A549 (cell line): Measurements from ENCODE around the gene SASS6. TPM values are rescaled to one million over a fixed set of nuclear protein-coding genes. Genes with fewer than 3 reads are reported as not detected.

Experiments used
- ATAC-seq, 2 experiments: fragments of 200-7000 bp in 1 of 2; fragments of >200 bp in 1 of 2; cut with Nextera tagmentation in 1 of 2; cut with Tn5 transposase in 1 of 2; 3 replicates each; pipeline versions ENCODE4 v1.8.0 to v1.9.1; 2018 to 2020; ENCODE audit warnings: mild to moderate bottlenecking in 1 of 2, moderate library complexity in 1 of 2
- CTCF ChIA-PET: fragments of 300-600 bp; sonication (Branson Sonifier 250); formaldehyde crosslinking; extraction: SDS; loops from one replicate; lab custom pipeline; 2021; ENCODE audit warnings: antibody characterized with exemption, inconsistent platforms; lab: Yijun Ruan, JAX
- POLR2A ChIA-PET: fragments of 350-600 bp; formaldehyde crosslinking; extraction: SDS; loops from one replicate; lab custom pipeline; 2021; ENCODE audit warnings: antibody characterized with exemption, inconsistent platforms; lab: Yijun Ruan, JAX
- DNase-seq, 2 experiments: peaks; one replicate each; pipeline versions ENCODE4 v3.0.0 to v3.0.0-alpha.2; 2011 to 2016; ENCODE audit warnings: low read depth in 1 of 2, low spot score in 1 of 2
- FAIRE-seq: peaks from 2 replicates; lab custom pipeline; 2011; peaks lifted over from hg19 to GRCh38; lab: Jason Lieb, UNC
- H3K27ac ChIP-seq, 2 experiments: fragments of >200 bp; sonication (Bioruptor Twin); formaldehyde crosslinking; 3 replicates each; pipeline ENCODE4 v1.5.1; 2016 to 2017
- H3K4me1 ChIP-seq: fragments of >200 bp; sonication (Bioruptor Twin); formaldehyde crosslinking; 3 replicates; pipeline ENCODE4 v1.6.1; 2016
- H3K4me2 ChIP-seq: fragments of >200 bp; sonication (Bioruptor Twin); formaldehyde crosslinking; 3 replicates; pipeline ENCODE4 v1.6.1; 2016
- H3K4me3 ChIP-seq: fragments of >200 bp; sonication (Bioruptor Twin); formaldehyde crosslinking; 3 replicates; pipeline ENCODE4 v1.5.1; 2016
- H3K9me3 ChIP-seq: fragments of >200 bp; sonication (Bioruptor Twin); formaldehyde crosslinking; 3 replicates; pipeline ENCODE4 v1.6.1; 2016
- BCL3 ChIP-seq: fragments of >200 bp; sonication (Bioruptor Twin); formaldehyde crosslinking; IDR thresholded peaks from 3 replicates; pipeline ENCODE4 v1.6.1; 2016
- BHLHE40 ChIP-seq: IDR thresholded peaks from 2 replicates; pipeline ENCODE4 v1.6.1; 2012; ENCODE audit warnings: low read depth, low read length, inconsistent platforms
- CBX2 ChIP-seq: fragments of 200-600 bp; sonication (generic); IDR thresholded peaks from 2 replicates; pipeline ENCODE4 v1.6.1; 2016; ENCODE audit warnings: low read depth, mild to moderate bottlenecking, borderline replicate concordance
- CHD2 ChIP-seq: fragments of 150-350 bp; IDR thresholded peaks from 2 replicates; pipeline ENCODE4 v1.6.1; 2014; ENCODE audit warnings: low read length; ENCODE audit not compliant: partially characterized antibody
- EP300 ChIP-seq, 2 experiments: fragments of >200 bp; sonication (Bioruptor Twin); formaldehyde crosslinking; IDR thresholded peaks; 2 replicates in 1 of 2; 3 replicates in 1 of 2; pipeline ENCODE4 v1.6.1; 2016 to 2017
- ESRRA ChIP-seq: fragments of 150-350 bp; IDR thresholded peaks from 2 replicates; pipeline ENCODE4 v1.6.1; 2014; ENCODE audit warnings: mild to moderate bottlenecking, low read length, borderline replicate concordance
- FOSB ChIP-seq: fragments of 250-450 bp; sonication (Bioruptor Pico); IDR thresholded peaks from 2 replicates; pipeline ENCODE4 v1.5.0; 2020; ENCODE audit warnings: mild to moderate bottlenecking, moderate library complexity
- FOSL2 ChIP-seq, 2 experiments: fragments of 450-650 bp in 1 of 2; fragments of >200 bp in 1 of 2; sonication (Bioruptor Twin) in 1 of 2; formaldehyde crosslinking; IDR thresholded peaks; 2 replicates each; pipeline versions ENCODE4 v1.5.0 to v1.6.1; 2016 to 2020; ENCODE audit warnings: mild to moderate bottlenecking in 1 of 2, moderate library complexity in 1 of 2
- FOXS1 ChIP-seq: fragments of 250-450 bp; sonication (Bioruptor Pico); IDR thresholded peaks from 2 replicates; pipeline ENCODE4 v1.5.0; 2020; ENCODE audit warnings: mild to moderate bottlenecking, moderate library complexity
- HDAC2 ChIP-seq: fragments of 200-600 bp; sonication (generic); IDR thresholded peaks from 2 replicates; pipeline ENCODE4 v1.6.1; 2016
- HEYL ChIP-seq: fragments of 250-450 bp; sonication (Bioruptor Pico); IDR thresholded peaks from 2 replicates; pipeline ENCODE4 v1.8.0; 2021; ENCODE audit warnings: mild to moderate bottlenecking, moderate library complexity
- HOXA7 ChIP-seq: fragments of 250-450 bp; sonication (Bioruptor Pico); IDR thresholded peaks from 2 replicates; pipeline ENCODE4 v1.5.0; 2020; ENCODE audit warnings: mild to moderate bottlenecking, moderate library complexity
- JUN ChIP-seq, 2 experiments: fragments of >200 bp; sonication (Bioruptor Twin); formaldehyde crosslinking; IDR thresholded peaks; 2 replicates in 1 of 2; 3 replicates in 1 of 2; pipeline ENCODE4 v1.6.1; 2016 to 2017
- JUNB ChIP-seq: fragments of >200 bp; sonication (Bioruptor Twin); formaldehyde crosslinking; IDR thresholded peaks from 2 replicates; pipeline ENCODE4 v1.6.1; 2016
- KDM1A ChIP-seq: fragments of 200-600 bp; sonication (generic); IDR thresholded peaks from 2 replicates; pipeline ENCODE4 v1.6.1; 2016; ENCODE audit warnings: low read depth, mild to moderate bottlenecking
- MAFK ChIP-seq: fragments of 450-650 bp; IDR thresholded peaks from 2 replicates; pipeline ENCODE4 v1.6.1; 2014; ENCODE audit not compliant: partially characterized antibody
- MAZ ChIP-seq: fragments of 150-350 bp; IDR thresholded peaks from 2 replicates; pipeline ENCODE4 v1.6.1; 2014; ENCODE audit warnings: antibody characterized with exemption, low read depth, low read length, borderline replicate concordance
- NR3C1 ChIP-seq: fragments of >200 bp; sonication (Bioruptor Twin); formaldehyde crosslinking; IDR thresholded peaks from 3 replicates; pipeline ENCODE4 v1.6.1; 2017
- PHF8 ChIP-seq: fragments of 200-600 bp; sonication (generic); IDR thresholded peaks from 2 replicates; pipeline ENCODE4 v1.6.1; 2016; ENCODE audit warnings: low read depth, mild to moderate bottlenecking, antibody characterized with exemption, moderate library complexity, borderline replicate concordance
- POLR2A ChIP-seq: IDR thresholded peaks from 2 replicates; pipeline ENCODE4 v1.6.1; 2012; ENCODE audit warnings: mild to moderate bottlenecking, low read length
- POLR2AphosphoS2 ChIP-seq: conservative IDR thresholded peaks from 2 replicates; pipeline ENCODE4 v1.6.1; 2012; ENCODE audit warnings: low read length, improper control_type of control experiment, inconsistent platforms
- RARB ChIP-seq: fragments of 250-450 bp; sonication (Bioruptor Pico); IDR thresholded peaks from 2 replicates; pipeline ENCODE4 v1.8.0; 2021; ENCODE audit warnings: mild to moderate bottlenecking, moderate library complexity
- ZFP36 ChIP-seq: fragments of 450-650 bp; IDR thresholded peaks from 2 replicates; pipeline ENCODE4 v1.6.1; 2014; ENCODE audit warnings: borderline replicate concordance; ENCODE audit not compliant: partially characterized antibody
- ZNF302 ChIP-seq: fragments of 250-450 bp; sonication (Bioruptor Pico); IDR thresholded peaks from 2 replicates; pipeline ENCODE4 v1.9.0; 2021; ENCODE audit warnings: inconsistent platforms, mild to moderate bottlenecking, moderate library complexity
- WGBS: methylation state at CpG from one replicate; pipeline ENCODE4 v1.1.6; 2017; ENCODE audit errors: missing lambda C conversion rate; 5-methylcytosine and 5-hydroxymethylcytosine counted together
- polyA plus RNA-seq, 4 experiments: library from polyadenylated mRNA; depleted of rRNA in 3 of 4; stranded (reverse); fragments of >200 nt; fragmentation: RNase III in 1 of 4; extraction: RNeasy Plus Mini Kit Qiagen cat#74134 plus additional on column Dnase treatment in 1 of 4; gene quantifications; 2 replicates in 3 of 4; 3 replicates in 1 of 4; pipeline ENCODE4 v1.2.3, GENCODE V29; 2011 to 2017
- TF ChIP-seq, protein P1 (sequence below): fragments of 200-600 bp; sonication (generic); IDR thresholded peaks from 2 replicates; pipeline ENCODE4 v1.6.1; 2016; ENCODE audit warnings: antibody characterized with exemption, mild to moderate bottlenecking, moderate library complexity
- TF ChIP-seq, protein P2 (sequence below): fragments of >200 bp; sonication (Bioruptor Twin); formaldehyde crosslinking; IDR thresholded peaks from 2 replicates; pipeline ENCODE4 v1.6.1; 2016
- TF ChIP-seq, protein P3 (sequence below): IDR thresholded peaks from 2 replicates; pipeline ENCODE4 v1.6.1; 2012

Gene SASS6
- polyA plus RNA-seq, 2 of the 4 experiments (the other 2 are of a cell fraction), result 4.0 to 5.2 TPM

- no peak for ATAC-seq
- CTCF ChIA-PET, result interaction anchor here (0.5 to 0.6 kb wide), 2 partner anchors 294 to 390 kb away, joined by 4 read pairs; no protein-coding TSS in a partner anchor
These were observed 31.5 kb upstream of the SASS6 start for GRCh38 chr1:100164216-100164615.

GRCh38 chr1:100162881-100163280, 30.2 kb upstream of the SASS6 start:
- no peak for DNase-seq
- H3K4me3 ChIP-seq, result no peak overlapping the region
- TF ChIP-seq JUN (IDR thresholded peaks at IDR 0.05), result no peak
- TF ChIP-seq FOSB (CRISPR knock-in tag), result no peak
- no peak overlapping the region for H3K27ac ChIP-seq
- no peak for FAIRE-seq
- POLR2A ChIA-PET, result no interaction called here
- no peak overlapping the region for H3K4me2 ChIP-seq
- no peaks in the 10 kb centered on the region for H3K4me1 ChIP-seq
- no peaks in the 10 kb centered on the region for H3K9me3 ChIP-seq
- CTCF ChIA-PET, result interaction anchor here (0.6 kb wide), 1 partner anchor 296 kb away, joined by 3 read pairs; no protein-coding TSS in a partner anchor
- no peak for ATAC-seq

More at GRCh38 chr1:100164216-100164615, 31.5 kb upstream of the SASS6 start:
- 71% methylated on average over 2 of the region's 2 CpGs for WGBS
- Histone ChIP-seq H3K4me1 (no peaks in the 10 kb centered on the region), H3K4me2 (no peak overlapping the region), H3K4me3 (no peak overlapping the region), H3K9me3 (no peaks in the 10 kb centered on the region), H3K27ac (no peak overlapping the region)
- TF ChIP-seq HOXA7 (CRISPR knock-in tag), result no peak
- no peak for FAIRE-seq
- POLR2A ChIA-PET, result no interaction called here
- no peak for DNase-seq

DNA sequence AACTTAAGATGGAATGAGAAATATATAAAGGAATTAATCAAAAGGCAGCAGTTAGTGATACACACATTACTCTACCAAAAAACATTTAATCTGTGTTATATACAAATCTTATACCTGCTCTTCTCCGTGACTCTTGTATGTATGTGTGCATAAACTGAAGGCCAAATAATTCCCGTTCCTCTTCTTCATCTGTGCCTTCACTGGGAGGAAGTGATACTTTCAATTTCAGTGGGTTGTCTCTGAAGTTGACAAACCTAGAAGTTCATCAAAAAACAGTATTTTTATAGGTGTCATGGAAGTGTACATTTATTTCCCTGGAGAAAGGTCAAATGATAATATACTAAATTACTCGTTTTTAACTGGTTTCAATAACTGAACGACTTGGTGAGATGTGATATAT, 19.5 kb upstream of the SASS6 start:
- FAIRE-seq (no peak), ATAC-seq (no peak), DNase-seq (no peak)
- Histone ChIP-seq H3K9me3 (no peaks in the 10 kb centered on the region), H3K4me1 (no peaks in the 10 kb centered on the region), H3K27ac (no peak overlapping the region), H3K4me3 (no peak overlapping the region), H3K4me2 (no peak overlapping the region)
- ChIA-PET POLR2A (no interaction called here), CTCF (no interaction called here)
- 84% methylated on average over 4 of the region's 4 CpGs for WGBS
- no peak for TF ChIP-seq ZFP36
- no peak for TF ChIP-seq KDM1A
- TF ChIP-seq POLR2A, result no peak
- TF ChIP-seq NR3C1, result no peak
- TF ChIP-seq CBX2, result no peak
- no peak for TF ChIP-seq HEYL (CRISPR knock-in tag)
- no peak for TF ChIP-seq HDAC2
- no peak for TF ChIP-seq EP300 (IDR thresholded peaks at IDR 0.05)
- TF ChIP-seq, protein P1, sequence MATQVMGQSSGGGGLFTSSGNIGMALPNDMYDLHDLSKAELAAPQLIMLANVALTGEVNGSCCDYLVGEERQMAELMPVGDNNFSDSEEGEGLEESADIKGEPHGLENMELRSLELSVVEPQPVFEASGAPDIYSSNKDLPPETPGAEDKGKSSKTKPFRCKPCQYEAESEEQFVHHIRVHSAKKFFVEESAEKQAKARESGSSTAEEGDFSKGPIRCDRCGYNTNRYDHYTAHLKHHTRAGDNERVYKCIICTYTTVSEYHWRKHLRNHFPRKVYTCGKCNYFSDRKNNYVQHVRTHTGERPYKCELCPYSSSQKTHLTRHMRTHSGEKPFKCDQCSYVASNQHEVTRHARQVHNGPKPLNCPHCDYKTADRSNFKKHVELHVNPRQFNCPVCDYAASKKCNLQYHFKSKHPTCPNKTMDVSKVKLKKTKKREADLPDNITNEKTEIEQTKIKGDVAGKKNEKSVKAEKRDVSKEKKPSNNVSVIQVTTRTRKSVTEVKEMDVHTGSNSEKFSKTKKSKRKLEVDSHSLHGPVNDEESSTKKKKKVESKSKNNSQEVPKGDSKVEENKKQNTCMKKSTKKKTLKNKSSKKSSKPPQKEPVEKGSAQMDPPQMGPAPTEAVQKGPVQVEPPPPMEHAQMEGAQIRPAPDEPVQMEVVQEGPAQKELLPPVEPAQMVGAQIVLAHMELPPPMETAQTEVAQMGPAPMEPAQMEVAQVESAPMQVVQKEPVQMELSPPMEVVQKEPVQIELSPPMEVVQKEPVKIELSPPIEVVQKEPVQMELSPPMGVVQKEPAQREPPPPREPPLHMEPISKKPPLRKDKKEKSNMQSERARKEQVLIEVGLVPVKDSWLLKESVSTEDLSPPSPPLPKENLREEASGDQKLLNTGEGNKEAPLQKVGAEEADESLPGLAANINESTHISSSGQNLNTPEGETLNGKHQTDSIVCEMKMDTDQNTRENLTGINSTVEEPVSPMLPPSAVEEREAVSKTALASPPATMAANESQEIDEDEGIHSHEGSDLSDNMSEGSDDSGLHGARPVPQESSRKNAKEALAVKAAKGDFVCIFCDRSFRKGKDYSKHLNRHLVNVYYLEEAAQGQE, result no peak
- no peak for TF ChIP-seq MAFK
- no peak for TF ChIP-seq FOSL2 (IDR thresholded peaks at IDR 0.05)
- no peak for TF ChIP-seq FOSL2 (CRISPR knock-in tag; IDR thresholded peaks at IDR 0.05)
- no peak for TF ChIP-seq BHLHE40
- TF ChIP-seq FOSB (CRISPR knock-in tag), result no peak
- no peak for TF ChIP-seq ZNF302 (CRISPR knock-in tag)
- TF ChIP-seq, protein P2, sequence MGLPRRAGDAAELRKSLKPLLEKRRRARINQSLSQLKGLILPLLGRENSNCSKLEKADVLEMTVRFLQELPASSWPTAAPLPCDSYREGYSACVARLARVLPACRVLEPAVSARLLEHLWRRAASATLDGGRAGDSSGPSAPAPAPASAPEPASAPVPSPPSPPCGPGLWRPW, result no peak
- no peak for TF ChIP-seq RARB (CRISPR knock-in tag)
- no peak for TF ChIP-seq CHD2
- no peak for TF ChIP-seq FOXS1 (CRISPR knock-in tag)

DNA sequence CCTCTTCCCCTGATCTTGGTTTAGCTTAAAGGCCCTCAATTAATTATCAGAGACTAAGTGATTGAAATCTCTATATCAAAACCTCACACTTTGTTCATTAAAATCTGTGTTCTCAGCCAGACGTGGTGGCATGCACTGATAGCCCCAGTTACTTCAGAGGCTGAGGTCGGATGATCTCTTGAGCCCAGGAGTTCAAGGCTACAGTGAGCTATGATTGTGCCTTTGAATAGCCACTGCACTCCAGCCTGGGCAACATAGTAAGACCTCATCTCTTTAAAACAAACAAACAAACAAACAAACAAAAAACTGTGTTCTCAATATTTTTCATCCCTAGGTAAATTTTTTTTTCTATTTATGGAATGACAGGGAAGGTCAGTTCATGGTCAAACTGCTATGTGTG, 18.9 kb upstream of the SASS6 start:
- H3K4me1 ChIP-seq, result no peaks in the 10 kb centered on the region
- ChIA-PET CTCF (no interaction called here), POLR2A (no interaction called here)
- no peak overlapping the region for H3K4me2 ChIP-seq
- ATAC-seq (no peak), FAIRE-seq (no peak), DNase-seq (no peak)
- no peak overlapping the region for H3K27ac ChIP-seq
- no peak overlapping the region for H3K4me3 ChIP-seq
- no peaks in the 10 kb centered on the region for H3K9me3 ChIP-seq
- WGBS, result 85% methylated on average over 2 of the region's 2 CpGs
- TF ChIP-seq HOXA7 (CRISPR knock-in tag), result no peak
- TF ChIP-seq PHF8, result no peak
- TF ChIP-seq MAZ, result no peak
- no peak for TF ChIP-seq POLR2AphosphoS2
- TF ChIP-seq JUNB, result no peak
- no peak for TF ChIP-seq BCL3
- no peak for TF ChIP-seq ESRRA
- no peak for TF ChIP-seq KDM1A
- TF ChIP-seq, protein P3, sequence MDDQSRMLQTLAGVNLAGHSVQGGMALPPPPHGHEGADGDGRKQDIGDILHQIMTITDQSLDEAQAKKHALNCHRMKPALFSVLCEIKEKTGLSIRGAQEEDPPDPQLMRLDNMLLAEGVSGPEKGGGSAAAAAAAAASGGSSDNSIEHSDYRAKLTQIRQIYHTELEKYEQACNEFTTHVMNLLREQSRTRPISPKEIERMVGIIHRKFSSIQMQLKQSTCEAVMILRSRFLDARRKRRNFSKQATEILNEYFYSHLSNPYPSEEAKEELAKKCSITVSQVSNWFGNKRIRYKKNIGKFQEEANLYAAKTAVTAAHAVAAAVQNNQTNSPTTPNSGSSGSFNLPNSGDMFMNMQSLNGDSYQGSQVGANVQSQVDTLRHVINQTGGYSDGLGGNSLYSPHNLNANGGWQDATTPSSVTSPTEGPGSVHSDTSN, result no peak
